Nephron progenitor cell (in vitro differentiated cells): Measurements from ENCODE around the gene KCTD21.

Source experiments
- DNase-seq: peaks from one replicate; pipeline ENCODE4 v3.0.0; 2021
- H3K27ac Mint-ChIP-seq: 2 replicates; pipeline ENCODE4 v1.8.0; 2021; ENCODE audit warnings: mild to moderate bottlenecking, moderate library complexity, mixed read lengths
- H3K27me3 Mint-ChIP-seq: 2 replicates; pipeline ENCODE4 v1.8.0; 2021; ENCODE audit warnings: mild to moderate bottlenecking, low read depth, mixed read lengths; ENCODE audit not compliant: poor library complexity
- H3K36me3 Mint-ChIP-seq: 2 replicates; pipeline ENCODE4 v1.8.0; 2021; ENCODE audit warnings: low read depth, mixed read lengths
- H3K4me1 Mint-ChIP-seq: 2 replicates; pipeline ENCODE4 v1.8.0; 2021; ENCODE audit warnings: mixed read lengths
- H3K4me3 Mint-ChIP-seq: 2 replicates; pipeline ENCODE4 v1.8.0; 2021; ENCODE audit warnings: mild to moderate bottlenecking, moderate library complexity, mixed read lengths
- H3K9me3 Mint-ChIP-seq: 2 replicates; pipeline ENCODE4 v1.8.0; 2021; ENCODE audit warnings: mild to moderate bottlenecking, moderate library complexity, mixed read lengths
- TF ChIP-seq, protein P1 (sequence below): fragments of 200-600 bp; sonication (generic); IDR thresholded peaks from 2 replicates; pipeline ENCODE4 v1.5.0; 2021; ENCODE audit warnings: antibody characterized with exemption

Gene KCTD21

DNA sequence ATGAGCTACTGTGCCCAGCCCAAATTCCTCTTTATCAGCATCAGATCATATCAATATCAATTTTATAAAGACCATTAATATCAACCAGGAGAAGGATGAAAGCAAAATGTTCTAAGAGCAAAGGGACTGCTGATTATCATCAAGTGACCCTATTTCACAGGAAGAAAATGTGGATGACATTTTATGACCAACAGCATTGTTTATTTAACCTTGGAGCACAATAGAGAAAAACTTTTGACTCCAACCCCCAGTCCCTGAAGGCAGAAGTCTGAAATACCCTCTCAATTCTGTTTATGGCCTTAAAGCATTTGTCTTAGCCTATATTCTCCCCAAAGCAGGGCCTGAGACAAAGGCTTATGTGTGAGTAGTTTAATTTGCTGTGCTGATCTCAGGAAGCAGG lies 37.7 kb downstream of the KCTD21 start:
- DNase-seq = no peak
- peaks cover 38% of the 10 kb centered on the region for H3K36me3 Mint-ChIP-seq
- peaks cover 11% of the 10 kb centered on the region for H3K4me1 Mint-ChIP-seq
- peak overlapping the region; percentile 59 for H3K27ac Mint-ChIP-seq
- H3K4me3 Mint-ChIP-seq = no peak overlapping the region
- no peaks in the 10 kb centered on the region for H3K9me3 Mint-ChIP-seq
- H3K27me3 Mint-ChIP-seq = no peaks in the 10 kb centered on the region
- TF ChIP-seq, protein P1, sequence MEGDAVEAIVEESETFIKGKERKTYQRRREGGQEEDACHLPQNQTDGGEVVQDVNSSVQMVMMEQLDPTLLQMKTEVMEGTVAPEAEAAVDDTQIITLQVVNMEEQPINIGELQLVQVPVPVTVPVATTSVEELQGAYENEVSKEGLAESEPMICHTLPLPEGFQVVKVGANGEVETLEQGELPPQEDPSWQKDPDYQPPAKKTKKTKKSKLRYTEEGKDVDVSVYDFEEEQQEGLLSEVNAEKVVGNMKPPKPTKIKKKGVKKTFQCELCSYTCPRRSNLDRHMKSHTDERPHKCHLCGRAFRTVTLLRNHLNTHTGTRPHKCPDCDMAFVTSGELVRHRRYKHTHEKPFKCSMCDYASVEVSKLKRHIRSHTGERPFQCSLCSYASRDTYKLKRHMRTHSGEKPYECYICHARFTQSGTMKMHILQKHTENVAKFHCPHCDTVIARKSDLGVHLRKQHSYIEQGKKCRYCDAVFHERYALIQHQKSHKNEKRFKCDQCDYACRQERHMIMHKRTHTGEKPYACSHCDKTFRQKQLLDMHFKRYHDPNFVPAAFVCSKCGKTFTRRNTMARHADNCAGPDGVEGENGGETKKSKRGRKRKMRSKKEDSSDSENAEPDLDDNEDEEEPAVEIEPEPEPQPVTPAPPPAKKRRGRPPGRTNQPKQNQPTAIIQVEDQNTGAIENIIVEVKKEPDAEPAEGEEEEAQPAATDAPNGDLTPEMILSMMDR = no peak

DNA sequence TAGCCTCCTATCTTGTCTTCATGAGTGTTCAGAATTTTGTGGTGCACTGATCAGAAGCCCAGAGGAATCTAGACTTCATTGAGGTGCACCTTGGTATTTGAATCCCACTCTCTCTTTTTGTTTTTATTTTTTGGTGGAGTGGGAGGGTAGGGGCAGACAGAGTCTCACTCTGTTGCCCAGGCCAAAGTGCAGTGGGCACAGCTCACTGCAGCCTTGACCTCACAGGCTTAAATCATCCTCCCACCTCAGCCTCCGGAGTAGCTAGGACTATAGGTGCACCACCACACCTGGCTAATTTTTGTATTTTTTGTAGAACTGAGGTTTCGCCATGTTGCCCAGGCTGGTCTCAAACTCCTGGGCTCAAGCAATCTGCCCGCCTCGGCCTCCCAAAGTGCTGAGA lies 38.1 kb downstream of the KCTD21 start:
- Mint-ChIP-seq H3K9me3 (no peaks in the 10 kb centered on the region), H3K4me1 (peaks cover 11% of the 10 kb centered on the region), H3K27ac (no peak overlapping the region), H3K4me3 (no peak overlapping the region), H3K36me3 (peaks cover 38% of the 10 kb centered on the region), H3K27me3 (no peaks in the 10 kb centered on the region)
- DNase-seq = no peak
- TF ChIP-seq, protein P1 = no peak

DNA sequence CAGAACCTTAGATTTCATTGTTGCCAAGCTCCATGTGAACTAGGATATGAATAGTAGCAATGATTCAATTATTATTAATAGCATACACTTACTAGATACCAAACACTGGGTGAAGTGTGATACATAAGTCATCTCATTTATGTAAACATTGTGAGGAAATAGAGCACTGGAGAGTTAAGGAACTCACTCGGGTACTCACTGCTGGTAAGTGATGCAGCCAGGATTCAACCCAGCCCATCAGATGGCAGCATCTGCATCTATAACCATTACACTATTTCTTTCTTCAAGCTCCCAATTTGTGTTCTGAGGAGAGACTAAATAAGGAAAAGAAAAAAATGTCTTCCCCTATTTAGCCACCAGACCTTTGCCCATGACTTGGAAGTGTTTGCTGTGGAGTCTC lies 38.8 kb downstream of the KCTD21 start:
- DNase-seq = no peak
- TF ChIP-seq, protein P1 = no peak
- Mint-ChIP-seq H3K4me1 (peaks cover 11% of the 10 kb centered on the region), H3K36me3 (peaks cover 38% of the 10 kb centered on the region), H3K4me3 (no peak overlapping the region), H3K27me3 (no peaks in the 10 kb centered on the region), H3K9me3 (no peaks in the 10 kb centered on the region), H3K27ac (no peak overlapping the region)

DNA sequence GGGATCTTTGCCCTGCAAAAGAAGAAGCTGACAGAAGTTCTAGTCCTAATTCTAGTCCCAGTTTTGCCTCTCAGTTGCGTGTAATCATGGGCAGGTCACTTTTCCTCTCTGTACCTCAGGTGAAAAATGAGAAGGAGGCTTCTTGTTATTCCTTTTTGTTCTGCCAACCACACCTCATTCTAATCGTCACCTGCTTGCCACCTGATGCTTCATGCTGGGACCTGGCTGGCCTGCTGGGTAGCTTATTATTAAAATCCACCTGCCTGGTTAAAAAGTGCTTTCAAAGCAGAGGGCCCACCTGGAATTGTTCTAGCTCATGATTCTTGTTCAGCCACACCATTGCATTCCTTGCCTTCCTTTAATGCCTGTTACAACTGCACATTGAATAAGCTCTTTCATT lies 40.6 kb downstream of the KCTD21 start:
- Mint-ChIP-seq H3K27ac (peak overlapping the region; percentile 7), H3K9me3 (no peaks in the 10 kb centered on the region), H3K36me3 (peaks cover 41% of the 10 kb centered on the region), H3K4me1 (peaks cover 11% of the 10 kb centered on the region), H3K27me3 (no peaks in the 10 kb centered on the region), H3K4me3 (no peak overlapping the region)
- TF ChIP-seq, protein P1 = no peak
- DNase-seq = no peak

DNA sequence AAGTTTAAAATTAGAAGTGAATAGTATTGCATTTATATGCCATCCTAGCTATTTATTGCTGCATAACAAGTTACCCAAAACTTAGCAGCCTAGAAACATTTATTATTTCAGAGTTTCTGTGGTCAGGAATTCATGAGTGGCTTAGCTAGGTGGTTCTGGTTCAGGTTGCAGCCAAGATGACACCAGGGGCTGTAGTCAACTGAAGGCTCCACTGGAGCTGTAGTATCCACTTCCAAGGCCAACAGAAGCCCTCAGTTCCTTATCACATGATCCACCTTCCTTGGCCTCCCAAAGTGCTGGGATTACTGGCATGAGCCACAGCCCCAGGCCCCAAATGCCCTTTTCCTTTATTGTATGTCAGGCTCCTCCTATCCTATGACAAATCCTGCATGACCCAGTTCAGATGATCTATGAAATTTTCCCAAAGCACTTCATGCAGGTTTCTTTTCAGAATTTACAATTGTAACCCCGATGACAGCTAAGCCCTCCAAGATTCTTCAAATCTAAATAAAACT lies 42.9 kb downstream of the KCTD21 start:
- H3K36me3 Mint-ChIP-seq = peaks cover 36% of the 10 kb centered on the region
- H3K9me3 Mint-ChIP-seq = no peaks in the 10 kb centered on the region
- no peak overlapping the region for H3K4me3 Mint-ChIP-seq
- peaks cover 14% of the 10 kb centered on the region for H3K4me1 Mint-ChIP-seq
- TF ChIP-seq, protein P1 = no peak
- H3K27ac Mint-ChIP-seq = peak overlapping the region; percentile 91
- DNase-seq = no peak
- no peaks in the 10 kb centered on the region for H3K27me3 Mint-ChIP-seq

DNA sequence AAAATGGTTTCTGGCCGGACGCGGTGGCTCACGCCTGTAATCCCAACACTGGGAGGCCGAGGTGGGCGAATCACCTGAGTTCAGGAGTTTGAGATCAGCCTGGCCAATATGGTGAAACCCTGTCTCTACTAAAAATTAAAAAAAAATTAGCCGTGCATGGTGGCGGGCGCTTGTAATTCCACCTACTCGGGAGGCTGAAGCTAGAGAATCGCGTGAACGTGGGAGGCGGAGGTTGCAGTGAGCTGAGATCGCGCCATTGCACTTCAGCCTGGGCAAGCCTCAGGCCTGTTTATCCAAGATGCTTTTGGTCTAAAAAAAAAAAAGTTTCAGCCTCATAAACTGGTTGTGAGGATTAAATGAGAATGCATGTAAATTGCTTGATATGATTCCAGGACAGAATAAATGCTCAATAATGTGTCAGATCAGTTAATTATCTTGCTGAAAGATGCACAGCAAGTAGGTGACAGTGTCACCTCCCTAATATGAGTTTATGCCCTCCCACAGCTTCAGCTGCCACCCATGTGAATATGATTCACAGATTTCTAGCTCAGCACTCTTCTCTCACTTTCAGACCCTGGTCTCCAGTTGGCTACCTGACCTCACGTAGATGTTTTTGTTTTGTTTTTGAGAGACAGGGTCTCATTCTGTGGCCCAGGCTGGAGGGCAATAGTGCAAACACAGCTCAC lies 47.9 kb downstream of the KCTD21 start:
- Mint-ChIP-seq H3K36me3 (peaks cover 62% of the 10 kb centered on the region), H3K27ac (no peak overlapping the region), H3K27me3 (no peaks in the 10 kb centered on the region), H3K9me3 (no peaks in the 10 kb centered on the region), H3K4me3 (peak overlapping the region; percentile 94), H3K4me1 (peaks cover 38% of the 10 kb centered on the region)
- TF ChIP-seq, protein P1 = no peak
- peak; percentile 9 for DNase-seq
